ENCODE data around the gene SLC46A2. TPM values are rescaled to one million over a fixed set of nuclear protein-coding genes. Genes with fewer than 3 reads are reported as not detected.

Gene SLC46A2
- total RNA-seq, 1 donor from 2014 or later = not detected

DNA sequence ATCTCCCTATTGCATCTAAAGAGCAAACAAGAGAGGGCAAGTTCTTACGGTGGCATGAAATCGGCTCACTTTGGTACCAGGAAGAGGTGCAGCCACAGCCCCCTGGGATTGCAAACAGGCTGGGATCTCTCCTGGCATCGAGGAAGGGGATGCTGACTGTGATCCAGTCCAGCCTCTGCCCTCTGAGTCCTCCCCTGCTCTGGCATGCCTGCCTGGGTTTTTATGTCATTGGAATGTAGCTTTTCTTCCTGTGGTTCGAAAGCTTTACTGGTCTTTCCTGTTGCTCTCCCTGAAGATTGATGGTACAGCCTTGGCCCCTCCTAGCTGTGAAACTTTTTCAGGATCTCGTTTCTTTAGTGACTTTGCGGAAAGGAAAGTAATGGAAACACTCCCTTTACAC is 6.6 kb downstream of the SLC46A2 start:
- H3K27me3 ChIP-seq = no peaks in the 10 kb centered on the region
- H3K27ac ChIP-seq = no peak overlapping the region
- intact Hi-C loops (cut with DNase I) = no loop called here
- no peak for DNase-seq (ENCODE audit: extremely low spot score in 2 of 2)
- H3K36me3 ChIP-seq = no peaks in the 10 kb centered on the region
- no peak overlapping the region for H3K4me3 ChIP-seq
- H3K9me3 ChIP-seq = no peaks in the 10 kb centered on the region
- no peak for TF ChIP-seq POLR2A (IDR thresholded peaks at IDR 0.05)
- no peaks in the 10 kb centered on the region for H3K4me1 ChIP-seq

DNA sequence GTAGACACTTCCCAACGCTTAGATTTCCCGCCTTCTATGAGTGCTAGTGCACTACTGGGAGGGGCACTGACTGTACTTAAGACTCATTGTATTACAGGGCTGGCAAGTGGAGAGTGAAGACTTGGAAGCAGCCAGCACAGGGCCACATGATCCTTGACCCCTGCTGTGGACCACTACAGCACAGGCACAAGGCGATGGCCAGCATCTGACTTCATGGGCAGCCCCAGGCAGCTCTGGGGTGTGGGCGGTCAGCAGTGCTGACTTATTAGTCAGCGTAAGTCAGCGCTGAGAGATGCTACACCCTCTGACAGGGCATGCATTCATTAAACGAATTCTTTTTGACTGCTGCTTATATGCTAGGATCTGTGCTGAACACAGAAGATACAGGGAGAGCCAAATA is 9.3 kb downstream of the SLC46A2 start:
- Histone ChIP-seq H3K4me3 (no peak overlapping the region), H3K27me3 (no peaks in the 10 kb centered on the region), H3K27ac (no peak overlapping the region), H3K4me1 (no peaks in the 10 kb centered on the region), H3K36me3 (no peaks in the 10 kb centered on the region), H3K9me3 (no peaks in the 10 kb centered on the region)
- TF ChIP-seq POLR2AphosphoS5 (IDR thresholded peaks at IDR 0.05; ENCODE audit: insufficient read depth in 1 of 2, low read depth in 1 of 2) = no peak
- no peak for TF ChIP-seq POLR2A (IDR thresholded peaks at IDR 0.05)
- TF ChIP-seq CTCF (IDR thresholded peaks at IDR 0.05) = no peak
- DNase-seq (ENCODE audit: extremely low spot score in 2 of 2) = no peak
- intact Hi-C loops (cut with DNase I) = no loop called here

- Histone ChIP-seq H3K4me1 (no peaks in the 10 kb centered on the region), H3K9me3 (no peaks in the 10 kb centered on the region), H3K27me3 (no peaks in the 10 kb centered on the region), H3K4me3 (no peak overlapping the region), H3K27ac (no peak overlapping the region), H3K36me3 (no peaks in the 10 kb centered on the region)
- no peak for DNase-seq (ENCODE audit: extremely low spot score in 2 of 2)
- intact Hi-C loops (cut with DNase I) = no loop called here
- TF ChIP-seq POLR2AphosphoS5 (IDR thresholded peaks at IDR 0.05; ENCODE audit: insufficient read depth in 1 of 2, low read depth in 1 of 2) (no peak), POLR2A (IDR thresholded peaks at IDR 0.05) (no peak), CTCF (IDR thresholded peaks at IDR 0.05) (no peak)
Measured at GRCh38 chr9:112880650-112881049, 10.0 kb downstream of the SLC46A2 start.

- TF ChIP-seq POLR2A (IDR thresholded peaks at IDR 0.05) = no peak
- no peak for TF ChIP-seq POLR2AphosphoS5 (IDR thresholded peaks at IDR 0.05; ENCODE audit: insufficient read depth in 1 of 2, low read depth in 1 of 2)
- TF ChIP-seq CTCF (IDR thresholded peaks at IDR 0.05) = no peak
- H3K9me3 ChIP-seq = no peaks in the 10 kb centered on the region
- H3K27me3 ChIP-seq = no peaks in the 10 kb centered on the region
- intact Hi-C loops (cut with DNase I) = no loop called here
- no peaks in the 10 kb centered on the region for H3K4me1 ChIP-seq
- DNase-seq (ENCODE audit: extremely low spot score in 2 of 2) = no peak
- no peak overlapping the region for H3K27ac ChIP-seq
- no peaks in the 10 kb centered on the region for H3K36me3 ChIP-seq
- H3K4me3 ChIP-seq = no peak overlapping the region
Measured at GRCh38 chr9:112878752-112879151, 11.9 kb downstream of the SLC46A2 start.

GRCh38 chr9:112873773-112874405 is 16.8 kb downstream of the SLC46A2 start:
- H3K9me3 ChIP-seq = no peaks in the 10 kb centered on the region
- DNase-seq (ENCODE audit: extremely low spot score in 2 of 2) = no peak
- intact Hi-C loops (cut with DNase I) = no loop called here
- peaks cover 0 to 4% of the 10 kb centered on the region in 2 donors for H3K36me3 ChIP-seq
- H3K27ac ChIP-seq = no peak overlapping the region
- no peaks in the 10 kb centered on the region for H3K27me3 ChIP-seq
- H3K4me1 ChIP-seq = no peaks in the 10 kb centered on the region
- no peak for TF ChIP-seq POLR2A (IDR thresholded peaks at IDR 0.05)
- no peak for TF ChIP-seq POLR2AphosphoS5 (IDR thresholded peaks at IDR 0.05; ENCODE audit: insufficient read depth in 1 of 2, low read depth in 1 of 2)
- TF ChIP-seq CTCF (IDR thresholded peaks at IDR 0.05) = no peak
- no peak overlapping the region for H3K4me3 ChIP-seq
